HEK293T (cell line): ENCODE results near the gene KCND3.

Experiments used
- BHLHE40 ChIP-seq: fragments of 450-650 bp; IDR thresholded peaks from 2 replicates; pipeline ENCODE4 v1.6.1; 2016; ENCODE audit warnings: mild to moderate bottlenecking, moderate library complexity, borderline replicate concordance
- CTBP1 ChIP-seq: fragments of 450-650 bp; IDR thresholded peaks from 2 replicates; pipeline ENCODE4 v1.6.1; 2016; ENCODE audit warnings: borderline replicate concordance
- ELF4 ChIP-seq: fragments of 450-650 bp; IDR thresholded peaks from 2 replicates; pipeline ENCODE4 v1.6.1; 2017; ENCODE audit warnings: antibody characterized with exemption
- FOXA1 ChIP-seq: fragments of 450-650 bp; IDR thresholded peaks from 2 replicates; pipeline ENCODE4 v1.6.1; 2016; ENCODE audit warnings: mild to moderate bottlenecking
- FOXK2 ChIP-seq: fragments of 450-650 bp; IDR thresholded peaks from 2 replicates; pipeline ENCODE4 v1.6.1; 2016; ENCODE audit warnings: mild to moderate bottlenecking
- FOXM1 ChIP-seq: fragments of 450-650 bp; IDR thresholded peaks from 2 replicates; pipeline ENCODE4 v1.6.1; 2017; ENCODE audit warnings: mild to moderate bottlenecking, borderline replicate concordance
- HDGF ChIP-seq: fragments of 450-650 bp; IDR thresholded peaks from 2 replicates; pipeline ENCODE4 v1.6.1; 2017; ENCODE audit warnings: antibody characterized with exemption, borderline replicate concordance
- L3MBTL2 ChIP-seq: fragments of 450-650 bp; conservative IDR thresholded peaks from 2 replicates; pipeline ENCODE4 v1.6.1; 2016; ENCODE audit warnings: mild to moderate bottlenecking
- NFRKB ChIP-seq: fragments of 450-650 bp; IDR thresholded peaks from 2 replicates; pipeline ENCODE4 v1.6.1; 2016; ENCODE audit warnings: mild to moderate bottlenecking, moderate library complexity
- SP1 ChIP-seq: fragments of 450-650 bp; IDR thresholded peaks from 2 replicates; pipeline ENCODE4 v1.6.1; 2017
- SUZ12 ChIP-seq: fragments of 450-650 bp; IDR thresholded peaks from 2 replicates; pipeline ENCODE4 v1.6.1; 2016; ENCODE audit warnings: mild to moderate bottlenecking
- TARDBP ChIP-seq: fragments of 450-650 bp; IDR thresholded peaks from 2 replicates; pipeline ENCODE4 v1.6.1; 2016
- ZNF384 ChIP-seq: fragments of 450-650 bp; IDR thresholded peaks from 2 replicates; pipeline ENCODE4 v1.6.1; 2016

DNA sequence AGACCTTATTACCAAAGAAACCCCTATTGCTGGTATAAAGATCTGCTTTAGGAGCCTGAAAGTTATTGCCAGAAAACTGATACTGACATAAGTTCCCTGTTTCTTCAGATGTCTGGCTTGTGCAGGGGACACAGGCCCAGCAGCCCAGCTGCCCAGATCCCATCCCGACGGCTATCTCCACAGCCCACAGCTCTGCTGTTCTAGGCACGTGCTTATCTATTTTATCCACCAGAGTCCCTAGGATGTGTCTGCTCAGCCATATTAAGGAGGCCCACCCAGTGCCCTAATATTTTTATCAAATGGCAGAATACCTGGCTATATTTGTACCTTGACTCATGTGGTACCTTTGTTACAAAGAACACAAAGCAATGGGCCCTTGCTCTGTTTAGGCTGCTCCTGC, 174.8 kb downstream of the KCND3 start:
- no peak for TF ChIP-seq TARDBP
- no peak for TF ChIP-seq L3MBTL2
- TF ChIP-seq NFRKB = no peak
- TF ChIP-seq ELF4 = no peak
- no peak for TF ChIP-seq SP1
- TF ChIP-seq BHLHE40 = no peak
- no peak for TF ChIP-seq SUZ12
- no peak for TF ChIP-seq HDGF
- TF ChIP-seq CTBP1 = no peak
- TF ChIP-seq FOXM1 = no peak
- TF ChIP-seq FOXK2 = no peak
- no peak for TF ChIP-seq ZNF384
- TF ChIP-seq FOXA1 = no peak
